ENCODE data around the gene RAP2A.
A peak's percentile ranks its signal among the peaks of the same experiment; 100 is the strongest.

RAP2A gene

GRCh38 chr13:97495678-97496077 lies 61.7 kb downstream of the RAP2A start:
- DNase-seq: no peak

GRCh38 chr13:97496511-97496910 lies 62.5 kb downstream of the RAP2A start:
- DNase-seq: no peak

GRCh38 chr13:97497400-97497799 lies 63.4 kb downstream of the RAP2A start:
- no peak for DNase-seq

GRCh38 chr13:97498419-97498818 lies 64.5 kb downstream of the RAP2A start:
- no peak for DNase-seq

GRCh38 chr13:97499181-97499580 lies 65.2 kb downstream of the RAP2A start:
- DNase-seq: no peak

GRCh38 chr13:97502181-97502580 lies 68.2 kb downstream of the RAP2A start:
- peak; percentile 78 for DNase-seq

- no peak for DNase-seq
Measured at GRCh38 chr13:97502706-97503105, 68.7 kb downstream of the RAP2A start.

- no peak for DNase-seq
Measured at GRCh38 chr13:97505017-97505416, 71.0 kb downstream of the RAP2A start.

- no peak for DNase-seq
Measured at GRCh38 chr13:97506511-97506910, 72.5 kb downstream of the RAP2A start.

GRCh38 chr13:97512732-97513131 lies 78.8 kb downstream of the RAP2A start:
- DNase-seq: no peak

GRCh38 chr13:97515643-97516042 lies 81.7 kb downstream of the RAP2A start:
- no peak for DNase-seq

GRCh38 chr13:97517967-97518366 lies 84.0 kb downstream of the RAP2A start:
- no peak for DNase-seq

All from femur (tissue), 1 donor.